ENCODE data around the gene MOCS3.

GRCh38 chr20:50911030-50911429 is 47.6 kb upstream of the MOCS3 start:
- TF ChIP-seq POLR2A (IDR thresholded peaks at IDR 0.05; ENCODE audit: low read depth, low read length) = no peak
- TF ChIP-seq, protein P1, sequence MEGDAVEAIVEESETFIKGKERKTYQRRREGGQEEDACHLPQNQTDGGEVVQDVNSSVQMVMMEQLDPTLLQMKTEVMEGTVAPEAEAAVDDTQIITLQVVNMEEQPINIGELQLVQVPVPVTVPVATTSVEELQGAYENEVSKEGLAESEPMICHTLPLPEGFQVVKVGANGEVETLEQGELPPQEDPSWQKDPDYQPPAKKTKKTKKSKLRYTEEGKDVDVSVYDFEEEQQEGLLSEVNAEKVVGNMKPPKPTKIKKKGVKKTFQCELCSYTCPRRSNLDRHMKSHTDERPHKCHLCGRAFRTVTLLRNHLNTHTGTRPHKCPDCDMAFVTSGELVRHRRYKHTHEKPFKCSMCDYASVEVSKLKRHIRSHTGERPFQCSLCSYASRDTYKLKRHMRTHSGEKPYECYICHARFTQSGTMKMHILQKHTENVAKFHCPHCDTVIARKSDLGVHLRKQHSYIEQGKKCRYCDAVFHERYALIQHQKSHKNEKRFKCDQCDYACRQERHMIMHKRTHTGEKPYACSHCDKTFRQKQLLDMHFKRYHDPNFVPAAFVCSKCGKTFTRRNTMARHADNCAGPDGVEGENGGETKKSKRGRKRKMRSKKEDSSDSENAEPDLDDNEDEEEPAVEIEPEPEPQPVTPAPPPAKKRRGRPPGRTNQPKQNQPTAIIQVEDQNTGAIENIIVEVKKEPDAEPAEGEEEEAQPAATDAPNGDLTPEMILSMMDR (IDR thresholded peaks at IDR 0.05; ENCODE audit: extremely low read depth in 1 of 2, insufficient read depth in 1 of 2, low read depth in 1 of 2, low read length in 2 of 2) = no peak
- TF ChIP-seq POLR2AphosphoS5 (IDR thresholded peaks at IDR 0.05; ENCODE audit: insufficient read depth, low read depth, low read length) = no peak
- no peak for TF ChIP-seq EZH2 (IDR thresholded peaks at IDR 0.05; ENCODE audit: borderline replicate concordance, low read depth, low read length, severe bottlenecking)
- TF ChIP-seq MYC (IDR thresholded peaks at IDR 0.05; ENCODE audit: low read depth, low read length) = no peak
- TF ChIP-seq, protein P2, sequence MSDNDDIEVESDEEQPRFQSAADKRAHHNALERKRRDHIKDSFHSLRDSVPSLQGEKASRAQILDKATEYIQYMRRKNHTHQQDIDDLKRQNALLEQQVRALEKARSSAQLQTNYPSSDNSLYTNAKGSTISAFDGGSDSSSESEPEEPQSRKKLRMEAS (IDR thresholded peaks at IDR 0.05; ENCODE audit: insufficient read depth, insufficient read length) = no peak
- no peak for TF ChIP-seq GATA2 (IDR thresholded peaks at IDR 0.05; ENCODE audit: insufficient read depth, insufficient read length, low read depth, low read length)
